ENCODE data around the gene AVEN. TPM values are rescaled to one million over a fixed set of nuclear protein-coding genes. Genes with fewer than 3 reads are reported as not detected.

Gene AVEN
- total and polyA plus RNA-seq, 2 experiments from 2014 or later, result 7.7 to 10.3 TPM

GRCh38 chr15:33934921-33935320, 104.1 kb downstream of the AVEN start:
- Mint-ChIP-seq H3K9me3 (no peaks in the 10 kb centered on the region; the same call in 2 of the 3 replicates), H3K4me3 (no peak overlapping the region), H3K27ac (no peak overlapping the region), H3K27me3 (ENCODE audit: insufficient read depth, low read depth, poor library complexity) (peaks cover 1% of the 10 kb centered on the region), H3K36me3 (ENCODE audit: low read depth) (no peaks in the 10 kb centered on the region), H3K4me1 (no peaks in the 10 kb centered on the region)
- H3K4me2 ChIP-seq, result no peak overlapping the region
- H2AFZ ChIP-seq, result no peak overlapping the region
- no peaks in the 10 kb centered on the region for H3K4me1 ChIP-seq (ENCODE audit: insufficient read depth)
- no peak overlapping the region for H3K4me3 ChIP-seq
- H3F3A ChIP-seq (replicated peaks; ENCODE audit: low read depth), result no peaks in the 10 kb centered on the region
- no peaks in the 10 kb centered on the region for H3K27me3 ChIP-seq (ENCODE audit: insufficient read depth)
- DNase-seq (ENCODE audit: low spot score) (no peak), ATAC-seq (no peak)
- no peak for TF ChIP-seq ZNF114 (CRISPR knock-in tag; IDR thresholded peaks at IDR 0.05)
- no peak for TF ChIP-seq ETS1 (IDR thresholded peaks at IDR 0.05)
- no peak for TF ChIP-seq STAT1 (IDR thresholded peaks at IDR 0.05; ENCODE audit: unreplicated experiment)
- no peak for TF ChIP-seq CREB1 (CRISPR knock-in tag; IDR thresholded peaks at IDR 0.05; ENCODE audit: low read depth)
- TF ChIP-seq ZNF331 (CRISPR knock-in tag; IDR thresholded peaks at IDR 0.05; ENCODE audit: low read depth), result no peak
- TF ChIP-seq NANOG (IDR thresholded peaks at IDR 0.05; ENCODE audit: borderline replicate concordance), result no peak
- no peak for TF ChIP-seq REST (IDR thresholded peaks at IDR 0.05; ENCODE audit: unreplicated experiment)
- TF ChIP-seq JUNB (IDR thresholded peaks at IDR 0.05; ENCODE audit: unreplicated experiment), result no peak
- TF ChIP-seq EZH2phosphoT487 (IDR thresholded peaks at IDR 0.05; ENCODE audit: unreplicated experiment), result no peak
- H3K36me3 ChIP-seq (ENCODE audit: insufficient read depth), result no peaks in the 10 kb centered on the region
- H4K20me1 ChIP-seq (replicated peaks; ENCODE audit: insufficient read depth), result no peaks in the 10 kb centered on the region
- H3K79me2 ChIP-seq (replicated peaks; ENCODE audit: insufficient read depth), result no peaks in the 10 kb centered on the region
- no peaks in the 10 kb centered on the region for H3K9me2 ChIP-seq (ENCODE audit: insufficient read depth)
- no peak overlapping the region for H3K27ac ChIP-seq (ENCODE audit: low read depth)

GRCh38 chr15:33934396-33934795, 104.6 kb downstream of the AVEN start:
- Histone ChIP-seq H3K4me1 (ENCODE audit: insufficient read depth) (no peaks in the 10 kb centered on the region), H3K4me2 (no peak overlapping the region), H3K27ac (ENCODE audit: low read depth) (no peak overlapping the region), H3K36me3 (ENCODE audit: insufficient read depth) (no peaks in the 10 kb centered on the region), H3K4me3 (no peak overlapping the region), H3K79me2 (replicated peaks; ENCODE audit: insufficient read depth) (no peaks in the 10 kb centered on the region), H4K20me1 (replicated peaks; ENCODE audit: insufficient read depth) (no peaks in the 10 kb centered on the region), H2AFZ (no peak overlapping the region), H3K9me2 (ENCODE audit: insufficient read depth) (no peaks in the 10 kb centered on the region), H3K27me3 (ENCODE audit: insufficient read depth) (no peaks in the 10 kb centered on the region), H3F3A (replicated peaks; ENCODE audit: low read depth) (no peaks in the 10 kb centered on the region)
- no peak for DNase-seq (ENCODE audit: low spot score)
- Mint-ChIP-seq H3K9me3 (no peaks in the 10 kb centered on the region; the same call in 2 of the 3 replicates), H3K27me3 (ENCODE audit: insufficient read depth, low read depth, poor library complexity) (peaks cover 1% of the 10 kb centered on the region), H3K4me1 (no peaks in the 10 kb centered on the region), H3K4me3 (no peak overlapping the region), H3K27ac (no peak overlapping the region; the same call in 1 of the 2 replicates), H3K36me3 (ENCODE audit: low read depth) (no peaks in the 10 kb centered on the region)
- ATAC-seq, result no peak
- TF ChIP-seq EZH2 (IDR thresholded peaks at IDR 0.05; ENCODE audit: low read depth, unreplicated experiment), result no peak
- no peak for TF ChIP-seq ZNF331 (CRISPR knock-in tag; IDR thresholded peaks at IDR 0.05; ENCODE audit: low read depth)
- TF ChIP-seq STAT1 (IDR thresholded peaks at IDR 0.05; ENCODE audit: unreplicated experiment), result no peak
- no peak for TF ChIP-seq CTCF (conservative IDR thresholded peaks at IDR 0.05; ENCODE audit: low read depth in 2 of 2)
- TF ChIP-seq ZNF114 (CRISPR knock-in tag; IDR thresholded peaks at IDR 0.05), result no peak
- no peak for TF ChIP-seq NANOG (IDR thresholded peaks at IDR 0.05; ENCODE audit: borderline replicate concordance)
- TF ChIP-seq EZH2phosphoT487 (IDR thresholded peaks at IDR 0.05; ENCODE audit: unreplicated experiment), result no peak

Measured in GM23338 (cell line).